GM18499 (cell line): ENCODE results near the gene MERTK.
"Not testable (repeated sequence)": the region's sequence is repeated elsewhere in the genome, so short reads cannot be mapped to it uniquely, and the experiment has no call there.

Experiments
- ATAC-seq: cut with Tn5 transposase; IDR thresholded peaks from one replicate; pipeline ENCODE4 v1.9.1; 2021; ENCODE audit warnings: moderate number of reproducible peaks; ENCODE audit not compliant: insufficient read depth, unreplicated experiment

Gene MERTK

DNA sequence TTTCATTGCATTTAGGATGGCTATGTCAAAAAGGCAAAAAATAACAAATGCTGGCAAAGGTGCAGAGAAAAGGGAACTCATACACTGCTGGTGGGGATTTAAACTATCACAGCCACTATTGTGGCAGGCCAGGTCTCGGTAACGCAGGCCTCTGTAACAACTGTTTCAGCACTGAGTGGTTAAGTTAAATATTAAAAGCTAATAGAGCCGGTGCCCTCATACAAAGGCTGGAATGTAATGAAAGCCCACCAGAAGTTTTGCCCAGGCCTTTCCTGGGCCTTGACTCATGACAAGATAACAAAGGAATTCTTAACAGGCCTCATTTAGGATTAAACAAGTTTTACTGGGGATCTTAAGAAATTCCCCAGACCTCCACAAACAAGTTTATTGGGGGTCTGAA, 10.7 kb downstream of the MERTK start:
- ATAC-seq: no peak

DNA sequence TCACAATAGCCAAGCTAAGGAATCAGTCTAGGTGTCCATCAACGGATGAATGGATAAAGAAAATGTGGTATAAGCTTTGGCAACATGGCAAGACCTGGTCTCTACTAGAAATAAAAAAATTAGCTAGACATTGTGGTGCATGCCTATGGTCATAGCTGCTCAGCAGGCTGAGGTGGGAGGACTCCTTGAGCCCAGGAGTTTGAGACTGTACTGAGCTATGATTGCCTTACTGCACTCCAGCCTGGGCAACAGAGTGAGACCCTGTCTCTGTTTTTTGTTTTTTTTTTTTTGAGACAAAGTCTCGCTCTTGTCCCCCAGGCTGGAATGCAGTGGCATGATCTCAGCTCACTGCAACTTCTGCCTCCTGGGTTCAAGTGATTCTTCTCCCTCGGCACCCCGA, 11.6 kb downstream of the MERTK start:
- not testable (repeated sequence) for ATAC-seq

DNA sequence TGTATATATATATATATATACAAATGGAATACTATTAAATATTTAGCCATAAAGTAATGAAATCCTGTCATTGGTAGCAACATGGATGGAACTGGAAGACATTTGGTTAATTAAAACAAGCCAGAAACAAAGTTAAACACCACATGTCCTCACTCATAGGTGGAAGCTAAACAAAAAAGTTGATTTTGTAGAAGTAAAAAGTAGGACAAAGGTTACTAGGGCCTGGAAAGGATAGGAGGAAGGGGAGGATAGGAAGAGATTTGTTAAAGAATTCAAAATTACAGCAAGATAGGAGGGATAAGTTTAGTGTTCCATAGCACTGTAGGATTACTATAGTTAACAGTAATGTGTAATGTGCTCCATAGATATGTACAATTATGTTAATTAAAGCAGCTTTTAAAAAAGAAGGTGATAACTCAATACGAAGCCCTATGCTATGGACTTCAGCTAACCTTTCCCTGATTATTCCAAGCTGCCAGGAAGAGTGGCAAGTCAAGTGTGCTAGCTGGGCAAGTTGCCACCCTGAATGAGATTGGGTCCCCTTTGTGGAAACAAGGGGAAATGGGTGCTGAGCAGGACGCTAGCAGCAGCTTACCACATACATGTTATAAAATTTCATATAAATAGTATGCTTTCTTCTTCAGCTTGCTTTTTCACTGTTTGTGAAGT, 12.3 kb downstream of the MERTK start:
- no peak for ATAC-seq

DNA sequence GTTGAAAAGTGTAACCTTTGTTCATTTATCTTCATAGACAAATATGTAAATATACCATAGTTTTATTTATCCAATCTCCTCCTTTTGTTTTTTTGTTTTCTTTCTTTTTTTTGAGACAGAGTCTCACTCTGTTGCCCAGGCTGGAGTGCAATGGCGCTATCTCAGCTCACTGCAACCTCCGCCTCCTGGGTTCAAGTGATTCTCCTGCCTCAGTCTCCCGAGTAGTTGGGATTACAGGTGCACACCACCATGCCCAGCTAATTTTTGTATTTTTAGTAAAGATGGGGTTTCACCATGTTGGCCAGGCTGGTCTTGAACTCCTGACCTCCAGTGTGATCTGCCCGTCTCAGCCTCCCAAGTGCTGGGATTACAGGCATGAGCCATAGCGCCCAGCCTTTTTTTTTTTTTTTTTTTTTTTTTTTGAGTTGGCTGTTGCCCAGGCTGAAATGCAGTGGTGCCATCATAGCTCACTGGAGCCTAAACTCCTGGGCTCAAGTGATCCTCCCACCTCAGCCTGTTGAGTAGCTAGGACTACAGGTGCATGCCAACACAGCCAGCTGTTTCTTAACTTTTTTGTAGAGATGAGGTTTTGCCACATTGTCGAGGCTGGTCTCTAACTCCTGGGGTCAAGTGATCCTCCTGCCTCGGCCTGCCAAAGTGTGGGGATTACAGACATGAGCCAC, 13.0 kb downstream of the MERTK start:
- not testable (repeated sequence) for ATAC-seq

DNA sequence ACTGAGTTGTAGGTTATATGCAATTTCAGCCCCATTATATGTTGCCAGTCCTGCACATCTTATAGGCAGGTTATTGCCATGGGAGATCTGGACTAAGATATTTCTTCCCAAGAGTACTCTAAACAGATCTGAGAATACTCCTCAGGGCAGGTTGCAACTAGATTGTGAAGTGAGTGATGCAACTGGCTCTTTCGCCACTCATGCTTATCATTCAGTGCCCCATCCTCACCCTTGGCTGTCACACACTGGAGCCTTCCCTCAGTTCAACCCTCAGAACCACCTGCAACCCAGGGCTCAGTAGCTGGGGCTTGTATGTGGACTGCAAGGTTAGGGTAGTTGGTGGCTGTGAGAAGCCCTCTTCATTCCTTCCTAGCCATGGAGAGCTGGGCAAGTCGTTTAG, 14.1 kb downstream of the MERTK start:
- no peak for ATAC-seq

DNA sequence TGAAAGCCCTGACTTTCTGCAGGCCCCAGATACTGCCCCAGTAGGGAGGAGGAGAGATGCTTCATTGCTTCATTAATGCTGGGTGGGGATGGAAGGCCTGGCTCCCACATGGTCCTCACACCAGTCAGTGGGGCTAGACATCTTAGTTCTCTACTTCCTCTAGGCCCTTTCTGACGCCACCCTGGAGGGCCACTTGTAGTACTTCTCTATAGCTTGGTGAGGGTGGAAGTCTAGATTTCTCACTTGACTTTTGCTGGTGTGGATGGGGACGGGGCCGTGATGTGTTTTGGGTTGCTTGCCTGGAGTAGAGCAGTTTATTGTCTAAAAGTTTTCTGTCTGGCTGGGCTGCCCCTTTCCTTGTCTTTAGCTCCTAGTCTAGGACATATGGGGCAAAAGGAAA, 18.7 kb downstream of the MERTK start:
- no peak for ATAC-seq

DNA sequence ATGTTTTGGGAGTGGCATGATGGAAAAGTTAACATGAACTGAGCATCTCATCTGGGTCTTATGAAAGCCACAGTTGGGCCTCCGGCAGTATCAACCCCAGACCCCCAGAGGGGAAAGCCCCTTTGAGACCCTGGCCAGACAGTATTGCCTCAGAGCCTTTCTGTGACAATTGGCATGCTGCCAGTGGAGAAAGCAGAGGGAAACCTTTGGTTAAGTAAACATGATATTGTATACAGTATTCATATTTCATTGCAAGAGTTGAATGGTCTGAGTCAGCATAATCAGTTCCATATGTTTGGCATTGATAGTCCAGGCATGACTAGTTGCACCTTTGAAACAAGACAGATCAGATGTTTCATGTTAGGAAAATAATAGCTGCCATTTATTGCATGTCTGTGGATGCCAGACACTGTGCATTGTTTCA, 20.0 kb downstream of the MERTK start:
- no peak for ATAC-seq

DNA sequence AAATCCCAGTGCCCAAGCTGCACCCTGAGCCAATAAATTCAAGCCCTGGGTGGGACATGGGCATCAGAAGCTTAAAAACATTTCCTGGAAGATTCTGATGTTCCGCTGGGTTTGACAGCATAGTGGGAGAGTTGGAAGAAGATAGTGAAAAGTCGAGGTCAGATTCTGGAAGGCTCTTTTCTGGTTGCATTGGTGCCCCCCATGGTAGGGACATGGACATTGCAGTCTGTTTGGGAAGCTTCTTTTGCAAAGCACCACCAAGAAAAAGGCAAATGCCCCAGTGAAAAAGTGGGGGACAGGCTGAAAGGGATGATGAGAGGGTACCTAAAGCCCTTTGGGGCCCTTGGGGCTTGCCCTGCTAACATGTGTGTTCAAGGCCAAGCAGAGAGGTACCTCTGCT, 21.0 kb downstream of the MERTK start:
- no peak for ATAC-seq

DNA sequence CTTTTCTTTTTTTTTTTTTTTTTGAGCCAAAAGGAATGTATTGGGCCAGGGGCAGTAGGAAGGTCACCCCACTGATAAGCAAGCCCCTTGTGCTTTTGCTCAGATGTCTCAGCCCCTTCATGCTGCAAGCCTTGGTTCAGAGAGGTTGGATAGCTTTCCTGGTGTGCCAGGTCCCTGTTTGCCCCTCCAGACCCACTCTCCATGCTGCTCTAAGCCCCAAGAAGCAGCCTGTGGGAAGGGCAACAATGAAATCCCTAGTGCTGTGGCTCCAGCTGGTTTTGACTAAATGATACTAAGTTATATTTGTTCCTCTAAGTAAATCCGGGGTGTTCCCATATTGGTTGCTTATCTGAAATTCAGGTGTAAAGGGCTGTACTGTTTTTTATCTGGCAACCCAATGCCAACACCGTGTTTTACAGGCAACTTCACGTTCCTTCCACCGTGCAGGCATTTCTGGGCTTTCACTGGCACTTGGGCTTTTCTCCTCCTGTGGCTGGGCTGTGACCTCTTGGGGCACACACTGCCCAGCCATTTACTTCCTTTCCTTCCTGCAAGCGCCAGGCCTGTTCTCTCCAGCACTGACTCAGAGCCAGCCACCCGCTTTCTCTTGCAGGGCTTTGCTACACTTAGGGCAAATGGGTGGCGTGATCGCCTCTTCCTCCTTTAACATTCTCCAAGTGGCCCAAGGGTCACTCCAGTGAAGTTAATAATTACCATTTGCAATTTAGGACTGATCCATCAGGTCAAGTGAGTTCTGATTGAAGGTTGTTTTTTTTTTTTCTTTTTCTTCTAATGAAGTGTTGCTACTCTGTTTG, 21.6 kb downstream of the MERTK start:
- no peak for ATAC-seq

DNA sequence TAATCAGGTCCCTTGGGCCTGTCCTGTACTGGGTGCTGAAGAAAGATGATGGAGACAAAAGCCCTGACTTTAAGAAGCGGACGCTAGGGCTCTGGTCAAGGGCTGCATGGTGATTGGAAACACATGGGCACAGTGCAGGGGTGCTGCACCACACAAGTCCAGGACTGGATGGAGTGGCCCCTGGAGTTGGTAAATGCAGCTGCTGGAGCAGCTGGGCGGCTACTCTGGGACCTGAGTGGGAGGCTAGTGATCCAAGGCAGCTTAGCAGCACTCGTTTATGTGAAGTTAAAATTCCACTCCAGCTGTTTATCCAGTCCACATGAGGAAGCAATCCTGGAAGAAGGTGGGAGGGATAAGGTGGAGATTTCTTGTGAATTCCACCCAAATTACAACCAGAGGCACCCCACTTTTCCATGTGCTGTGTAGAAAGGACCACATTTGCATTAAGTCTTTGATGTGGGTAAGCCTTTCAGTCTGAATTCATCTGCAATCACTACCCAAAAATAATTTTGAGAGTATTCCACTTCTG, 24.9 kb downstream of the MERTK start:
- ATAC-seq: no peak

DNA sequence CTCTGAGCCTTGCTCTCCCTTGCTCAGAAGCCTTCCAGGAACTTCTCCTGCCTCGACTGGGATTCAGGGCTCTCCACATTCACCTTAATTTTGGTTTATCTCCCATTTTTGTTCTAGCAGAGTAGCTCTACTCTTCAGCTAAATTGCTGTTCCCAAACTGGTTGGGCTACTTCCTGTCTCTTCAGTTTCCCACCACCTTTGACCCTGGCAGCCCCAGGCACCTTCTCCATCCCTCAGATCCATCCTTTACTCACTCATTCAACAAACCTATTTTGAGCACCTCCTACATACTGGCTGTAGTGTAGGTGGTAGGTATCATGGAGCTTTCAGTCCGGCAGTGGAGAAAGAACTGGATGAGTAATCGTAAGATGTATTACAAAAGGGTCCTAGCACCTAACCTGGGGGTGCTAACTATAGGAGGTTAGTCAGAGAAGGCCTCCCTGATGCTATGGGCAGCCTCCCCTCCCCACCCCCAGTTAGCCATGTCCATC, 26.3 kb downstream of the MERTK start:
- no peak for ATAC-seq

DNA sequence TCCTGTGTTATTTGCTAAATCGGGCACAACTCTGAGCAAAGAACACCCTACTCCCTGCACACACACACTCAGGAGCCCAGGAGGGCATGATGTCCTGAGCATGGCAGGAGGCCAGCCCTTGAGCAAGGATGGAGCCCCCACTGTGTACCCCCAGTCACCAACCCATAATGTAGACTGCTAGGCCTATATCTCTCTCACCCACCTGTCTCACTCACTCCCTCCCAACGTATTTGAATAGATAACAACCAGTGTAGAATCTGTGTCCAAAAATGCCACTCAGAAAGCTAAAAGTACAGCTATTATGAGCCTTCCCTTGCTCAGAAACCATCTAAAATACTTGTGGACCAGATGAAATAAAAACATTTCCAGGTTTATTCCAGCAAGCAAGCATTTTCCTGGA, 29.3 kb downstream of the MERTK start:
- ATAC-seq: no peak

DNA sequence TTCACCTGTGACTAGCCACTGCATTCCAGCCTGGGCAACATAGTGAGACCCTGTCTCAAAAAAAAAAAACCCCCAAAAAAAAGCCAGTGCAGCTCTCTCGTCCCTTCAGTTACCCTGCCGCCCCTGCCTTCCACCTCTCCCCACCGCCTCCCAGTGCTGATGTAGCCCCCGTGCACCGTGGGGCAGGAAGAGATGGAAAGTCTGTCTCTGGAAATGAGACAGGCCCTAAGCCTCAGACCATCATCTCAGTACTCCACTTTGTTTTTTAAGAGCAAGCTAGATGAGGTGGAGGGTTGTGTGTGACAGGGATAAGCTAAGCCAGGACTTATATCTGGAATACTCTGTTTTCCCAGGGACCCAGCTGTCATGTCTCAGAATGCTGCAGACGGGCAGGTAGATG, 32.0 kb downstream of the MERTK start:
- no peak for ATAC-seq

DNA sequence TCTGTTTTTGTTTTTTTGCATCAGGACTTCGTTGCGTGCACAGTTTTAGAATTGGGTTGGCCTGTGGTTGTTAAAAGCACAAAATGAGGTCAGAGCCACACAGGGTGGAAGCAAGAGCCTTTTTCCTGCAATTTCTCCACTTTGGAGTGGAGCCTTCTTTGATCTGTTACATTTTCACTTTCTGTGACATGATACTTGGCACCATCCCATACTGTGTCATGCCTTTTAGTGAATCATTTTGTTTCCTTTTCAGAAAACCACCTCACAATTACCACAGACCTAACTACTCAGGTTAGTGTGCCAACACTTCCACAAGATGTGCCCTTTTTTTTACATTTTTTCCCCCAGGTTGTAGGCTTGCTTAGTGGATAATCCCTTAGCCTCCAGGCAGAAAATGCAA, 32.5 kb downstream of the MERTK start:
- no peak for ATAC-seq

DNA sequence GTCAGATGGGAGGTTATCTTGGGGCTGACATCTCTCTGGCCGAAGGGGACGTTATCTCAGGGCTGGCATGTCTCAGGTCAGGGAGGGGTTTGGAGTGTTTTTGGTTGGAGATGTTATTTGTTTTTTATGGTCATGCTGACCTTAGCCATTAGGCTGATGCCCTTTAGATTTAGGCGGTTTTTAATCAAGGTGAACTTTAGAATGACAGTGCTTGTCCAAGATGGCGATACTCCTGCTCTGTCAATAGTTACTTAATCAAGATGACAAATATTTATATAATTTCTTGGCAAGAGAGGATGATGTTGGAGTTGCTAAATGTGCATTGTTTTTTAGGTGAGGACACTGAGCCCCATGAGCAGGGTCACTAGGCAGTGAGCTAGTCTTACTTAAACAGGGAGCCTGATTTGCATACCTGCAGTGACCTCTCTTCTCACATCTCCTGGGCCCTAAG, 34.5 kb downstream of the MERTK start:
- ATAC-seq: no peak

DNA sequence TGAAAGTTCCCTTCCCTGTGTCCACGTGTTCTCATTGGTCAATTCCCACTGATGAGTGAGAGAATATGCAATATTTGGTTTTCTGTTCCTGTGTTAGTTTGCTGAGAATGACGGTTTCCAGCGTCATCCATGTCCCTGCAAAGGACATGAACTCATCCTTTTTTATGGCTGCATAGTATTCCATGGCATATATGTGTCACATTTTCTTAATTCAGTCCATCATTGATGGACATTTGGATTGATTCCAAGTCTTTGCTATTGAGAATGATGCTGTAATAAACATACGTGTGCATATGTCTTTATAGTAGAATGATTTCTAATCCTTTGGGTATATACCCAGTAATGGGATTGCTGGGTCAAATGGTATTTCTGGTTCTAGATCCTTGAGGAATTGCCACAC, 35.5 kb downstream of the MERTK start:
- ATAC-seq: not testable (repeated sequence)

DNA sequence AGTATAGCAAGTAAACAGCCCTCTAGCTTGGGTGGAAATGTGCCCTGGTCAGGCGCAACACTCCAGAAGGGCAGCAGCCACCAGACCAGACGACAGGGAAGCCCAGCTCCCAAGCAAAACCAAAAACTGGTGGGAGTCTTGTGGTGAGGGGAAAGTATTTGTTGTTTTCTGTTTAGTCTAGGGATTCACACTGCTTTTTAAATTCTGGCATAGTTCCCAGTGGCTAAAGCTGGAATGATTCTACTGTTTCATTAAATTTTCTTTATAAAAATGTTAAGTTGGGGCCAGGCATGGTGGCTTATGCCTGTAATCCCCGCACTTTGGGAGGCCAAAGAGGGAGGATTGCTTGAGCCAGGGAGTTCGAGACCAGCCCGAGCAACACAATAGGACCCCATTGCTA, 38.5 kb downstream of the MERTK start:
- ATAC-seq: no peak

DNA sequence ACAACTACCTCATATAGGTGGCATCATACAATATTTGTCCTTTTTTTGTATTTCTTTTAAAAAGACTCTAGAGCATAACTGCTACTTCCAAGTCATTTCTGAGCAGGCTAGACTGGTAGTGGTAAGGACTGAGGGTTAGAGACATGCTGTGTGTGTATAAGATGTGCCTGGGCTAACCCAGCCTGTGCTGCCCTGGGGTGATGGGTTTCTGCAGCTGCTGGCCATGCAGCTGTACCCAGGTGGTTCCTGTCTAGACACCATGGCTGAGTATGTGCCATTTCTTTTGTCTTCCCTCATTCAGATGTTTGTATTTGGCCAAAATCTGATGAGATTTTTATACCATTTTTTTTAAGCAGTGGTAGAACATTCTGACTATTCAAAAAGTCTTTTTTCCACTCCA, 40.0 kb downstream of the MERTK start:
- no peak for ATAC-seq

DNA sequence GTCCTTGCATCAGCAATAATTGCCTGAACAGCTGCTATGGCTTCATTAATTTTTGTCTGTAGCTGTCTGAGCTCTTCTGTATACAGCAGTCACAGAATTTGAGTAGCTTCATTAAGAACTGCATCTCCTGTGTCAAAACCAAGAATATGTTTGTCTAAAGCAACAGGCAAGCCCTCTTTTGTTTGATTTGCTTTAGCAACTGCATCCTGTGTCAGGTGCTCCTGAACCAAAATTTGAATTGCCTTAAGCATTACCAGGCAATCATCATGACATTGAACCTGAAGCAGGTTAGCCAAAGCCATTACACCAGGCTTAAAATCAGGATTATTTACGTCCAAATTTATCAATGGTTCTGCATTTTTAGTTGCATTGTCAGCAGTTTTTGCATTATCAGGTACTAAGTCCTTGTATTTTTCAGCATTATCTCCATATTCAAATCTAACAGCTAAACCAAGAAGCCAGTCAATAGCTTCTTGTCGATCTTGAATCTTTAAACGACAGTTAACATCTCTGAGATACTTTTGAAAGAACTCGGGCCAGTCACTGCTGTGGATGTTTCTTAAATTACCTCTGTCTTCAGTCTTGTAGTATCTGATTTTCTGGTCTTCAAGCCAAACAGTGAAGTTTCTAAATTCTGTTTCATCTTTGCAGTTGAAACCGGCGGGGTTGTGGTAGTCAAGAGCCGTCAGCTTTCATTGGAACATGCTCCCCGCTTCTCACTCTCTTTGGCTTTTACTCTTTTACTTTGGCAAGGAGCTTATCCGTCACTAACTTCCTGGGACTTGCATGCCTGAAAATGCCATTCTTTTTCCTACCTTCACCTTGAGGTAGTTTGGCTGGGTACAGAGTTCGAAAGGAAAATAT, 42.2 kb downstream of the MERTK start:
- no peak for ATAC-seq

DNA sequence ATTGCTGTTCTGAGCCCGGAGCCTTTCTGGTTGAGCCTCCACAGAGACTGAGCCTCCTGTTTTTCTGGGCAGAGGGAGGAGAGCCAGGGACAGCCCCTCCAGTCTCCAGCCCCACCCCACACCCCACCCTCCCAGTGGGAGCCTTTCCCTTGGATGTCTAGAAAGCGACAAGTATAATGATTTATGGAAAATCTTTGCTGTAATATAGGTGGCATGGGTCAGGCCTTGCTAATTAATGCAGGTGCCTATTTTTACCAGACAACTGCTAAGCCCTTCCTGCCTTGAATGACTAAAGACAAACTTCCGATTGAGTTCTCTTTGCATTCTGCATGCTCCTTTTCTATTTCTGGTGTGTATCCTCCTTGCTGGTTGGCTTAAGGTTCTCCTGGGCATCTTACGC, 43.1 kb downstream of the MERTK start:
- ATAC-seq: no peak
